Astrocyte of the cerebellum (primary cell): ENCODE results near the gene SMIM35.

Source experiments
- DNase-seq: peaks from one replicate; pipeline ENCODE4 v3.0.0-alpha.2; 2011; ENCODE audit warnings: low read depth
- H3K4me3 ChIP-seq: 2 replicates; pipeline ENCODE4 v1.5.1; 2011; ENCODE audit warnings: mild to moderate bottlenecking, low read depth, low read length, moderate library complexity
- CTCF ChIP-seq: IDR thresholded peaks from 2 replicates; pipeline ENCODE4 v1.5.1; 2012; ENCODE audit warnings: low read length, low read depth, moderate library complexity, mild to moderate bottlenecking; ENCODE audit errors: missing control alignments
- in situ Hi-C: cut with HindIII; loops from 2 replicates; pipeline ENCODE4 v1.10.0; 2017; ENCODE audit warnings: low sequenced_read_pairs

SMIM35 gene

GRCh38 chr11:117961896-117962295, 124.9 kb downstream of the SMIM35 start:
- no peak for TF ChIP-seq CTCF
- no peak overlapping the region for H3K4me3 ChIP-seq
- no peak for DNase-seq
- in situ Hi-C loops: no loop called here

GRCh38 chr11:117960406-117960805, 126.4 kb downstream of the SMIM35 start:
- no peak overlapping the region for H3K4me3 ChIP-seq
- in situ Hi-C loops: no loop called here
- no peak for TF ChIP-seq CTCF
- DNase-seq: no peak

- no peak for TF ChIP-seq CTCF
- no peak for DNase-seq
- no peak overlapping the region for H3K4me3 ChIP-seq
- in situ Hi-C loops: no loop called here
These were observed 127.2 kb downstream of the SMIM35 start for GRCh38 chr11:117959438-117960149.

- H3K4me3 ChIP-seq: no peak overlapping the region
- no peak for DNase-seq
- in situ Hi-C loops: no loop called here
- no peak for TF ChIP-seq CTCF
These were observed 127.8 kb downstream of the SMIM35 start for GRCh38 chr11:117958949-117959348.
